HL-60/S4 treated with retinoic acid at 250 ng/mL for 4 days and 3 days (cell line): ENCODE results near the gene SART1.

Source experiments
- in situ Hi-C: fragments of 300-500 bp; cut with MboI; formaldehyde crosslinking; loops from 2 replicates; pipeline ENCODE4 v1.7.0; 2022; ENCODE audit warnings: low sequenced_read_pairs

Gene SART1

GRCh38 chr11:65961267-65962140, at the start of gene SART1:
Gene SART1 (plus strand): TSS chr11:65961734. CDS start chr11:65961781, 47 bp downstream.
- in situ Hi-C loops = no loop called here

GRCh38 chr11:65912845-65913244, 48.7 kb upstream of the SART1 start:
- in situ Hi-C loops = no loop called here

- in situ Hi-C loops = no loop called here
These were observed 46.3 kb upstream of the SART1 start for GRCh38 chr11:65915101-65915820.

- in situ Hi-C loops = no loop called here
These were observed 45.7 kb upstream of the SART1 start for GRCh38 chr11:65915821-65916251.

GRCh38 chr11:65916391-65916790, 45.1 kb upstream of the SART1 start:
- in situ Hi-C loops = no loop called here

- in situ Hi-C loops = no loop called here
These were observed 44.5 kb upstream of the SART1 start for GRCh38 chr11:65917077-65917433.

- in situ Hi-C loops = no loop called here
These were observed 43.9 kb upstream of the SART1 start for GRCh38 chr11:65917434-65918210.

- in situ Hi-C loops = no loop called here
These were observed 43.1 kb upstream of the SART1 start, which contains the start of gene C11orf68 for GRCh38 chr11:65918211-65919140. Gene C11orf68 (minus strand): TSS chr11:65919062. CDS start chr11:65919031, 31 bp downstream.

- in situ Hi-C loops = no loop called here
These were observed 42.4 kb upstream of the SART1 start, which contains the start of gene DRAP1 for GRCh38 chr11:65919141-65919572. Gene DRAP1 (plus strand): TSS chr11:65919426. CDS start chr11:65919502, 76 bp downstream.

- in situ Hi-C loops = no loop called here
These were observed 41.8 kb upstream of the SART1 start for GRCh38 chr11:65919573-65920371.

GRCh38 chr11:65920372-65920802, 41.1 kb upstream of the SART1 start:
- in situ Hi-C loops = no loop called here

- in situ Hi-C loops = no loop called here
These were observed 40.4 kb upstream of the SART1 start for GRCh38 chr11:65921033-65921555.

- in situ Hi-C loops = no loop called here
These were observed 39.7 kb upstream of the SART1 start for GRCh38 chr11:65921876-65922275.

GRCh38 chr11:65922565-65922964, 39.0 kb upstream of the SART1 start:
- in situ Hi-C loops = no loop called here

- in situ Hi-C loops = no loop called here
These were observed 36.1 kb upstream of the SART1 start for GRCh38 chr11:65925397-65925796.

- in situ Hi-C loops = no loop called here
These were observed 33.6 kb upstream of the SART1 start for GRCh38 chr11:65927904-65928397.

- in situ Hi-C loops = no loop called here
These were observed 32.9 kb upstream of the SART1 start for GRCh38 chr11:65928667-65929066.

- in situ Hi-C loops = no loop called here
These were observed 29.6 kb upstream of the SART1 start for GRCh38 chr11:65931773-65932557.
